H9 (cell line): ENCODE results near the gene ACAP2. TPM values are rescaled to one million over a fixed set of nuclear protein-coding genes. Genes with fewer than 3 reads are reported as not detected.

Source experiments
- DNase-seq: peaks from one replicate; pipeline ENCODE4 v3.0.0-alpha.2; 2017
- H2AFZ ChIP-seq: one replicate; pipeline ENCODE4 v1.6.1; 2013; ENCODE audit warnings: mild to moderate bottlenecking, low read length, control low read depth, moderate library complexity
- H2AK5ac ChIP-seq: 2 replicates; pipeline ENCODE4 v1.6.1; 2013; ENCODE audit warnings: low read length, control low read depth, mixed read lengths; ENCODE audit not compliant: insufficient read length
- H2BK120ac ChIP-seq: one replicate; pipeline ENCODE4 v1.6.1; 2013; ENCODE audit warnings: low read depth, mild to moderate bottlenecking, low read length, control low read depth, inconsistent platforms; ENCODE audit not compliant: poor library complexity, severe bottlenecking
- H2BK12ac ChIP-seq: 2 replicates; pipeline ENCODE4 v1.6.1; 2013; ENCODE audit warnings: low read length, control low read depth, mixed read lengths, low read depth; ENCODE audit not compliant: insufficient read length
- H2BK15ac ChIP-seq: 2 replicates; pipeline ENCODE4 v1.6.1; 2013; ENCODE audit warnings: low read depth, low read length, control low read depth
- H2BK20ac ChIP-seq: one replicate; pipeline ENCODE4 v1.6.1; 2013; ENCODE audit warnings: low read depth, mild to moderate bottlenecking, low read length, control low read depth, inconsistent platforms; ENCODE audit not compliant: poor library complexity, severe bottlenecking
- H2BK5ac ChIP-seq: 2 replicates; pipeline ENCODE4 v1.6.1; 2013; ENCODE audit warnings: low read length, control low read depth, mixed read lengths; ENCODE audit not compliant: insufficient read length
- H3K14ac ChIP-seq: 2 replicates; pipeline ENCODE4 v1.6.1; 2013; ENCODE audit warnings: low read length, control low read depth; ENCODE audit not compliant: insufficient read depth
- H3K18ac ChIP-seq: 2 replicates; pipeline ENCODE4 v1.6.1; 2013; ENCODE audit warnings: low read depth, mild to moderate bottlenecking, mixed read lengths, low read length, control low read depth; ENCODE audit not compliant: insufficient read length
- H3K23ac ChIP-seq: 2 replicates; pipeline ENCODE4 v1.6.1; 2013; ENCODE audit warnings: low read length, control low read depth, mixed read lengths, low read depth; ENCODE audit not compliant: insufficient read length
- H3K23me2 ChIP-seq: 2 replicates; pipeline ENCODE4 v1.6.1; 2013; ENCODE audit warnings: low read depth, mild to moderate bottlenecking, mixed read lengths, low read length, control low read depth; ENCODE audit not compliant: insufficient read length, poor library complexity, severe bottlenecking
- H3K27ac ChIP-seq: 2 replicates; pipeline ENCODE4 v1.5.1; 2013; ENCODE audit warnings: low read length, control low read depth, mixed read lengths, low read depth; ENCODE audit not compliant: insufficient read length
- H3K27me3 ChIP-seq: 2 replicates; pipeline ENCODE4 v1.6.1; 2013; ENCODE audit warnings: low read length, control low read depth, inconsistent platforms; ENCODE audit not compliant: insufficient read depth
- H3K4ac ChIP-seq: 2 replicates; pipeline ENCODE4 v1.6.1; 2013; ENCODE audit warnings: low read depth, mild to moderate bottlenecking, control low read depth, inconsistent platforms, low read length, moderate library complexity
- H3K4me1 ChIP-seq: 2 replicates; pipeline ENCODE4 v1.6.1; 2013; ENCODE audit warnings: low read length, control low read depth, inconsistent platforms; ENCODE audit not compliant: insufficient read depth
- H3K4me2 ChIP-seq: 2 replicates; pipeline ENCODE4 v1.6.1; 2013; ENCODE audit warnings: low read length, control low read depth, mixed read lengths; ENCODE audit not compliant: insufficient read length, insufficient read depth
- H3K56ac ChIP-seq: 2 replicates; pipeline ENCODE4 v1.6.1; 2013; ENCODE audit warnings: low read depth, mild to moderate bottlenecking, mixed read lengths, low read length, control low read depth; ENCODE audit not compliant: insufficient read length
- H3K79me1 ChIP-seq: 2 replicates; pipeline ENCODE4 v1.6.1; 2013; ENCODE audit warnings: low read depth, mild to moderate bottlenecking, moderate library complexity, low read length, control low read depth, inconsistent platforms; ENCODE audit not compliant: insufficient read depth, poor library complexity, severe bottlenecking
- H3K79me2 ChIP-seq: 2 replicates; pipeline ENCODE4 v1.6.1; 2013; ENCODE audit warnings: low read length, control low read depth, inconsistent platforms; ENCODE audit not compliant: insufficient read depth
- H3K9ac ChIP-seq: 2 replicates; pipeline ENCODE4 v1.6.1; 2013; ENCODE audit warnings: low read length, control low read depth, mixed read lengths; ENCODE audit not compliant: insufficient read length; ENCODE audit errors: extremely low read depth
- H3K9me3 ChIP-seq: one replicate; pipeline ENCODE4 v1.6.1; 2013; ENCODE audit warnings: low read depth, low read length, inconsistent platforms; ENCODE audit not compliant: control insufficient read depth
- H3T11ph ChIP-seq: one replicate; pipeline ENCODE4 v1.6.1; 2013; ENCODE audit warnings: mild to moderate bottlenecking, low read length, control low read depth, inconsistent platforms
- H4K20me1 ChIP-seq: one replicate; pipeline ENCODE4 v1.6.1; 2013; ENCODE audit not compliant: control insufficient read depth, insufficient read length, insufficient read depth
- H4K5ac ChIP-seq: 2 replicates; pipeline ENCODE4 v1.6.1; 2013; ENCODE audit warnings: low read depth, mild to moderate bottlenecking, mixed read lengths, low read length, control low read depth; ENCODE audit not compliant: insufficient read length
- H4K8ac ChIP-seq: replicated peaks from 2 replicates; pipeline ENCODE4 v1.6.1; 2013; ENCODE audit warnings: low read length, control low read depth, mixed read lengths, low read depth; ENCODE audit not compliant: insufficient read length
- H4K91ac ChIP-seq: 2 replicates; pipeline ENCODE4 v1.6.1; 2013; ENCODE audit warnings: low read depth, mild to moderate bottlenecking, moderate library complexity, mixed read lengths, low read length, control low read depth; ENCODE audit not compliant: insufficient read length
- H3K27ac Mint-ChIP-seq, 3 experiments: 2 replicates in 2 of 3; 3 replicates in 1 of 3; pipeline ENCODE4 v1.8.0; 2020 to 2021; ENCODE audit warnings: mixed read lengths in 3 of 3, mild to moderate bottlenecking in 1 of 3, moderate library complexity in 1 of 3
- H3K27me3 Mint-ChIP-seq: 2 replicates; pipeline ENCODE4 v1.8.0; 2021; ENCODE audit warnings: low read depth, mild to moderate bottlenecking, moderate library complexity, mixed read lengths
- H3K36me3 Mint-ChIP-seq, 3 experiments: 2 replicates in 2 of 3; 3 replicates in 1 of 3; pipeline ENCODE4 v1.8.0; 2020 to 2021; ENCODE audit warnings: low read depth in 3 of 3, mixed read lengths in 3 of 3; ENCODE audit not compliant: insufficient read depth in 1 of 3
- H3K4me1 Mint-ChIP-seq, 2 experiments: 2 replicates each; pipeline ENCODE4 v1.8.0; 2020; ENCODE audit warnings: mixed read lengths in 2 of 2
- H3K4me3 Mint-ChIP-seq, 2 experiments: 2 replicates in 1 of 2; 3 replicates in 1 of 2; pipeline ENCODE4 v1.8.0; 2020 to 2021; ENCODE audit warnings: mild to moderate bottlenecking in 2 of 2, mixed read lengths in 2 of 2, moderate library complexity in 1 of 2
- H3K9me3 Mint-ChIP-seq, 2 experiments: 2 replicates in 1 of 2; 3 replicates in 1 of 2; pipeline ENCODE4 v1.8.0; 2020; ENCODE audit warnings: mild to moderate bottlenecking in 2 of 2, mixed read lengths in 2 of 2, moderate library complexity in 1 of 2
- WGBS: extraction: QIAGEN DNeasy Blood & Tissue Kit; methylation state at CpG from one replicate; pipeline ENCODE4 v1.1.7; 2013; ENCODE audit warnings: missing lambda C conversion rate, low lambda C conversion rate, mixed read lengths; ENCODE audit not compliant: insufficient read length; ENCODE audit errors: extremely low coverage; 5-methylcytosine and 5-hydroxymethylcytosine counted together
- total RNA-seq: library from RNA; stranded (reverse); gene quantifications from 2 replicates; pipeline ENCODE4 v1.2.1, GENCODE V29; 2021
- TF ChIP-seq, protein P1 (sequence below): fragments of 200-600 bp; sonication (generic); conservative IDR thresholded peaks from 3 replicates; pipeline ENCODE4 v1.8.0; 2021; ENCODE audit warnings: antibody characterized with exemption, mild to moderate bottlenecking

The ACAP2 gene
- total RNA-seq, 1 experiment from 2014 or later: 30.8 TPM

DNA sequence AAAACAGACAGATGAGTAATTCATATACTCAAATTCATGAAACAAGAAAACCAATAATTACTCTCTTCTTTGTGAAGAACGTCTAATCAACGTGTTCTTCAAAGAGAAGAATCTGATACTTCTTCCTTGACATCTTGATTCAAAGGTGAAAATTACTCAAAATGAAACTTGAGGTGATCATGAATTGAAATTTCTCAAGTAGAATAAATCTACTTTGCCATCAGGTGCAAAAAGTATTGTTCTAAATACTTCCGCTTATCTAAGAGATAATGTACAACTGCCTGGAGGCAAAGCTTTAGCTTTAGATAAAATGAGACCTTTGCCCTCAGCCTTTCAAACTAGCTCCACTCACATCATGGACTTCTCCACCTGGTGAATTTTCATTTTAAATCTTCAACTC lies 158.0 kb downstream of the ACAP2 start:
- H2AK5ac ChIP-seq: no peak overlapping the region
- no peaks in the 10 kb centered on the region for H3K4me1 ChIP-seq
- no peaks in the 10 kb centered on the region for H3K4me1 Mint-ChIP-seq

More for the DNA sequence above, 158.0 kb downstream of the ACAP2 start:
- no peak overlapping the region for H2BK120ac ChIP-seq
- no peaks in the 10 kb centered on the region for H3K23me2 ChIP-seq
- H3K79me2 ChIP-seq: no peaks in the 10 kb centered on the region
- H3K56ac ChIP-seq: no peak overlapping the region
- H3K4ac ChIP-seq: no peak overlapping the region
- no peaks in the 10 kb centered on the region for H3K27me3 ChIP-seq
- Mint-ChIP-seq H3K27me3 (no peaks in the 10 kb centered on the region), H3K9me3 (no peaks in the 10 kb centered on the region), H3K4me3 (no peak overlapping the region), H3K36me3 (peaks cover 0 to 19% (median 13%) of the 10 kb centered on the region in 3 experiments; a peak in 5 of 7 replicates), H3K27ac (no peak overlapping the region)
- no peak overlapping the region for H2AFZ ChIP-seq
- WGBS: no CpG with 5 or more reads among the region's 3 CpGs
- H3K79me1 ChIP-seq: no peaks in the 10 kb centered on the region
- no peaks in the 10 kb centered on the region for H3K9me3 ChIP-seq
- H2BK20ac ChIP-seq: no peak overlapping the region
- H4K5ac ChIP-seq: no peak overlapping the region
- no peak overlapping the region for H3T11ph ChIP-seq
- H2BK12ac ChIP-seq: no peak overlapping the region
- H3K4me2 ChIP-seq: no peak overlapping the region
- no peak overlapping the region for H3K9ac ChIP-seq
- no peak overlapping the region for H3K18ac ChIP-seq
- no peak overlapping the region for H4K91ac ChIP-seq
- H3K23ac ChIP-seq: no peak overlapping the region
- H2BK15ac ChIP-seq: no peak overlapping the region
- H4K20me1 ChIP-seq: no peaks in the 10 kb centered on the region
- no peak for DNase-seq
- TF ChIP-seq, protein P1, sequence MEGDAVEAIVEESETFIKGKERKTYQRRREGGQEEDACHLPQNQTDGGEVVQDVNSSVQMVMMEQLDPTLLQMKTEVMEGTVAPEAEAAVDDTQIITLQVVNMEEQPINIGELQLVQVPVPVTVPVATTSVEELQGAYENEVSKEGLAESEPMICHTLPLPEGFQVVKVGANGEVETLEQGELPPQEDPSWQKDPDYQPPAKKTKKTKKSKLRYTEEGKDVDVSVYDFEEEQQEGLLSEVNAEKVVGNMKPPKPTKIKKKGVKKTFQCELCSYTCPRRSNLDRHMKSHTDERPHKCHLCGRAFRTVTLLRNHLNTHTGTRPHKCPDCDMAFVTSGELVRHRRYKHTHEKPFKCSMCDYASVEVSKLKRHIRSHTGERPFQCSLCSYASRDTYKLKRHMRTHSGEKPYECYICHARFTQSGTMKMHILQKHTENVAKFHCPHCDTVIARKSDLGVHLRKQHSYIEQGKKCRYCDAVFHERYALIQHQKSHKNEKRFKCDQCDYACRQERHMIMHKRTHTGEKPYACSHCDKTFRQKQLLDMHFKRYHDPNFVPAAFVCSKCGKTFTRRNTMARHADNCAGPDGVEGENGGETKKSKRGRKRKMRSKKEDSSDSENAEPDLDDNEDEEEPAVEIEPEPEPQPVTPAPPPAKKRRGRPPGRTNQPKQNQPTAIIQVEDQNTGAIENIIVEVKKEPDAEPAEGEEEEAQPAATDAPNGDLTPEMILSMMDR: no peak
- no peak overlapping the region for H3K27ac ChIP-seq
- H3K14ac ChIP-seq: no peak overlapping the region
- H4K8ac ChIP-seq: no peak overlapping the region
- H2BK5ac ChIP-seq: no peak overlapping the region
